Coronary artery (tissue), 2 donors: Measurements from ENCODE around the gene RNF223.

Experiments
- DNase-seq: peaks from one replicate; pipeline ENCODE4 v3.0.0-alpha.2; 2017; ENCODE audit warnings: low spot score
- H3K27ac ChIP-seq, 2 donors: fragments of 200-600 bp; sonication (generic); one replicate each; pipeline ENCODE4 v1.5.1; 2016 to 2019
- H3K4me3 ChIP-seq: fragments of 200-600 bp; sonication (generic); 2 replicates; pipeline ENCODE4 v1.5.1; 2016; ENCODE audit warnings: mild to moderate bottlenecking, moderate library complexity
- CTCF ChIP-seq: fragments of 200-600 bp; sonication (generic); IDR thresholded peaks from one replicate; pipeline ENCODE4 v1.5.1; 2019; ENCODE audit warnings: antibody characterized with exemption

The RNF223 gene

GRCh38 chr1:1022302-1023009, 51.6 kb downstream of the RNF223 start:
- no peak for DNase-seq
- TF ChIP-seq CTCF: no peak
- H3K27ac ChIP-seq: no peak overlapping the region
- H3K4me3 ChIP-seq: no peak overlapping the region

GRCh38 chr1:1021920-1022259, 52.2 kb downstream of the RNF223 start:
- Histone ChIP-seq H3K27ac (no peak overlapping the region), H3K4me3 (no peak overlapping the region)
- no peak for TF ChIP-seq CTCF
- DNase-seq: no peak

GRCh38 chr1:1021010-1021919, 52.8 kb downstream of the RNF223 start:
- Histone ChIP-seq H3K4me3 (peak overlapping the region; percentile 85), H3K27ac (no peak overlapping the region)
- TF ChIP-seq CTCF: no peak
- no peak for DNase-seq
